GM12874 (cell line): Measurements from ENCODE around the gene PEX26.

Source experiments
- TF ChIP-seq, protein P1 (sequence below): IDR thresholded peaks from 2 replicates; pipeline ENCODE4 v1.5.1; 2011; ENCODE audit warnings: low read depth, mild to moderate bottlenecking, control low read depth, low read length, moderate library complexity; ENCODE audit not compliant: insufficient read depth

The PEX26 gene

DNA sequence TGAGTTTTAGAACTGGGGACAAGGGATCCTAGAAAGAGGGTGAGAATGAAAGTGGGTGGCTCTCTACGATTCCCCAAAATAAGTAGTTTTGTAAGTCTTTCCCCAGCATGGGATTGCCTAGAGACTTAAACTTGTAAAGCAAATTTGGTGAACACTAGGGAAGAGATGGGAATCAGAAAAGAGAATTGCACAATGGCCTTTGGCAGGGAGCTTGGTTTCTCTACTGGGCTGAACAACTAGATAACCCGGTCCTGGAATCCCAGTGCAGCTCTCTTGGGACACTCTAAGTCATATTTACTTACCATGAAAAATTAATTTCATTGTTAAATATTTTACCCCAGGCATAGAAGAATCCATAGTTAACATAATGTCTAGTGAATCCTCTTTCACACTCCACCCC, 55.7 kb downstream of the PEX26 start:
- TF ChIP-seq, protein P1, sequence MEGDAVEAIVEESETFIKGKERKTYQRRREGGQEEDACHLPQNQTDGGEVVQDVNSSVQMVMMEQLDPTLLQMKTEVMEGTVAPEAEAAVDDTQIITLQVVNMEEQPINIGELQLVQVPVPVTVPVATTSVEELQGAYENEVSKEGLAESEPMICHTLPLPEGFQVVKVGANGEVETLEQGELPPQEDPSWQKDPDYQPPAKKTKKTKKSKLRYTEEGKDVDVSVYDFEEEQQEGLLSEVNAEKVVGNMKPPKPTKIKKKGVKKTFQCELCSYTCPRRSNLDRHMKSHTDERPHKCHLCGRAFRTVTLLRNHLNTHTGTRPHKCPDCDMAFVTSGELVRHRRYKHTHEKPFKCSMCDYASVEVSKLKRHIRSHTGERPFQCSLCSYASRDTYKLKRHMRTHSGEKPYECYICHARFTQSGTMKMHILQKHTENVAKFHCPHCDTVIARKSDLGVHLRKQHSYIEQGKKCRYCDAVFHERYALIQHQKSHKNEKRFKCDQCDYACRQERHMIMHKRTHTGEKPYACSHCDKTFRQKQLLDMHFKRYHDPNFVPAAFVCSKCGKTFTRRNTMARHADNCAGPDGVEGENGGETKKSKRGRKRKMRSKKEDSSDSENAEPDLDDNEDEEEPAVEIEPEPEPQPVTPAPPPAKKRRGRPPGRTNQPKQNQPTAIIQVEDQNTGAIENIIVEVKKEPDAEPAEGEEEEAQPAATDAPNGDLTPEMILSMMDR, result no peak

DNA sequence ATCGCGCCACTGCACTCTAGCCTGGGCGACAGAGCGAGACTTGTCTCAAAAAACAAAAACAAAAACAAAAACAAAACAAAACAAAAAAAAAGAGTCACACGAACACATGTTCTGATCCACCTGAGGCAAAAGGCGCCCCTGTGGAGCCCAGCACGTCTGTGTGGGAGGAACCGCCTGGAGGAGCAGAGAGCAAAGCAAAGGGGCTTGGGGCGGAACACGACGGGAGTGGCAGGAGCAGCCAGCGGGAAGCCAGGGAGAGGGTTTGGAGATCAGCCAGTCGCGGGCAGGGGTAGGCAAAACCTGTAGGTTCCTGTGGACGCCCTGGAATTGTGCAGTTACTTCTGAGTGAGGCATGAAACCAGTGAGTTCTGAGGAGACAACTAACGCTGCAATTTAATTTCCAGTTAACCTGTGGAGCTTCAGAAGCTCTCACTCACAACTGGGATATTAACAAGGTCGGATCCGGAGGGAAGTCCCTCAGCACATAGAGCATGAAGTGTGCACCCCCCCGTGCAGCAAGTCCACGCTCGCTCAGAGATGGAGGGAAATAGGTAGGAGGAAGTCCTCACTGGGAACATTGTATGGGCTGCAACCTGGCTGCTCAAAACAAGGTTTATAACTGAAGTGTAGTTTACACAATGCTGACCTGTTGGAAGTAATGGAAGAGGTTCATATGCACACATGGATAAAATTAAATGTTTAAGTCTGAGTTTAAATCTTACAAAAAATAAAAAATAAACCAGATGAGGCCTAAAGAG, 59.0 kb downstream of the PEX26 start:
- TF ChIP-seq, protein P1, result no peak

DNA sequence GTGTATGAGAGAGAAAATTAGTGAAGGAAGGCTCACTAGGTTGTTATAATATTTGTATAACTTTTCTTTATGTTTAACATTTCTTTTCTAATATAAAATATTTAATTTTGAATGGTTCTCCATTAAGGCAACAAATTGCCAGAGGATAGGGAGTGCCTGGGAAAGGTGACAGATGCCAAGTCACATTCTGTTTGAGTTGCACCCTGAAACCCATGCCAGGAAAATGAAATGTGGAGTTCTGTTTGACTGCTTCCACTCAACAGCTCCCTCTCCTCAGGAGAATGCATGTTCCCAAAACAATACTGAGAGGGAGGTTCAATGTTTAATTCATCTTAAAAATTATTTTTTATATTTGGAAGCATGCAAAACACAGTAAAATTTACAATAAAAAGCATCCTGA, 66.3 kb downstream of the PEX26 start:
- TF ChIP-seq, protein P1, result no peak

DNA sequence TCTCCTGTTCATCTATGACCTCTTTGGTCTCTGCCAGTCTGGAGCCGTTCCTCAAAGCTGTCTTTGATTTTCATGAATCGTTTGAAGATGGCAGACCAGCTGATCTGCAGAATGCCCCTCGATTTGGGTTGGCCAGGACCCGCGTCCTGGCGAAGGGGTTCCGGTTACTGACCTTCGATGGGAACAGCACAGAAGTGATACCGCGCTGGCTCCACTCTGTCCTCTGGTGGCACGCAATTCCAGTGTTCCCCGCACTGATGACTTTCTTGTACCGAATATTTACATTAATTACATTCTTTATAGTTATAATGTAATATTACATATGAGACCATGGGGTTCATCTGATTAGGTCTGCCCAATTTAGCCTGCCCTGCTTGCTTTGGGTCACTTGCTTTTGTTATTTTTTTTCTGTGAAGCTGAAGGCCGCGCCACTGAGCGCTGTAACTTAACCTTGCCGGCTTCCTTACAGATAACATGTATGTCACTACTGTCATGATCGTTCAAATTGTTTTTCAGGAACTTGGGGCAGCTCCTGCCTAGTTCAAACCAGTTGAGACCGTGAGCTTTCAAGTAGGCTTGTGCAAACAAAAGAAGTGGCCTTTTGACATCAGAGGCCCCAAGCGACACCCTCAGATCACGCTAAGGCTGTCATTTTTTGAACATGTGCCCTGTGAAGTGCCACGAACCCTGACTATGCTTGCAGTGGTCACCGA, 68.0 kb downstream of the PEX26 start:
- TF ChIP-seq, protein P1, result no peak

- TF ChIP-seq, protein P1, result no peak
Measured at GRCh38 chr22:18146389-18146753, 68.6 kb downstream of the PEX26 start.

- TF ChIP-seq, protein P1, result no peak
Measured at GRCh38 chr22:18147791-18148190, 70.0 kb downstream of the PEX26 start.

DNA sequence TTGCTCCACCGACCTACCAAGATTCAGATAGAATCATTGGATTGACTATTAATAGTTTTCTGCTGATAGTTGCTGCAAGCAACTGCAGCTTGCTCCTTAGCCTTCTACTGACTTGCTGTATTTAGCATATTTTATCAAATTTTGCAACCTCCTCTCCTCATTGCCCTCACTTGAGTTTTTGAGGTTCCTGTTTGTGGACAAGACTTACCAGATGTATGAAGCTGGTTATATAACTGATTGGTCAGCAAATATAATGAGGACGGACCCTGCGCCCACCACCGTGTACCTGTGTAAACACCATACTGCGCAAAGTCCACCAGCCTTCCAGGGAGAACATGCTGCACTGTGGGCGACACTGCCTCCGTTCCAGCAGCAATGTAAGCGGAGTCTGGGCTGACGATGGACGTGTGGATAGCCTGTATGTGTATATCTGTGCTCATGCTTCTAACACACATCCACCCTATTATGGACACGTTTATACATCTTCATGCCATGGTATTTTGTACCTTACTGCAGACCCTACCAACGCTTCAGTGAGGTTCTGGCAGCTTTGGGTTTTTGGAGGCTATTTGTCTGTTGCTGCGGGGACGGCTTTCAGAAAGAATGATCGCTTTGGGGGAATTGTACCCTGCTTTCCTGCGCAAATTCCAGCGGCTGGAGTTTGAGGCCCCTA, 70.6 kb downstream of the PEX26 start:
- TF ChIP-seq, protein P1, result no peak
